ENCODE results near the gene RGS16.

The RGS16 gene

GRCh38 chr1:182603646-182604174 lies 479 bp downstream of the RGS16 start:
- Histone ChIP-seq H3K27me3 (ENCODE audit: insufficient read depth, low read length) (peaks cover 38% of the 10 kb centered on the region), H3K27ac (ENCODE audit: low read depth, low read length) (no peak overlapping the region), H3K9ac (ENCODE audit: low read depth, low read length) (peak overlapping the region; percentile 66), H3K4me3 (ENCODE audit: low read length) (peak overlapping the region; percentile 64), H3K4me1 (ENCODE audit: insufficient read depth, low read length) (peaks cover 26% of the 10 kb centered on the region), H3K9me3 (ENCODE audit: insufficient read depth, low read depth, low read length) (no peaks in the 10 kb centered on the region), H3K36me3 (ENCODE audit: insufficient read depth, low read length) (peaks cover 24% of the 10 kb centered on the region)
- WGBS, result 24% methylated on average over 12 of the region's 12 CpGs

GRCh38 chr1:182602935-182603645 lies 1.1 kb downstream of the RGS16 start:
- Histone ChIP-seq H3K4me3 (ENCODE audit: low read length) (peak overlapping the region; percentile 64), H3K9me3 (ENCODE audit: insufficient read depth, low read depth, low read length) (no peaks in the 10 kb centered on the region), H3K27ac (ENCODE audit: low read depth, low read length) (no peak overlapping the region), H3K4me1 (ENCODE audit: insufficient read depth, low read length) (peaks cover 26% of the 10 kb centered on the region), H3K36me3 (ENCODE audit: insufficient read depth, low read length) (peaks cover 27% of the 10 kb centered on the region), H3K27me3 (ENCODE audit: insufficient read depth, low read length) (peaks cover 36% of the 10 kb centered on the region), H3K9ac (ENCODE audit: low read depth, low read length) (no peak overlapping the region)
- WGBS, result 84% methylated on average over 10 of the region's 10 CpGs

DNA sequence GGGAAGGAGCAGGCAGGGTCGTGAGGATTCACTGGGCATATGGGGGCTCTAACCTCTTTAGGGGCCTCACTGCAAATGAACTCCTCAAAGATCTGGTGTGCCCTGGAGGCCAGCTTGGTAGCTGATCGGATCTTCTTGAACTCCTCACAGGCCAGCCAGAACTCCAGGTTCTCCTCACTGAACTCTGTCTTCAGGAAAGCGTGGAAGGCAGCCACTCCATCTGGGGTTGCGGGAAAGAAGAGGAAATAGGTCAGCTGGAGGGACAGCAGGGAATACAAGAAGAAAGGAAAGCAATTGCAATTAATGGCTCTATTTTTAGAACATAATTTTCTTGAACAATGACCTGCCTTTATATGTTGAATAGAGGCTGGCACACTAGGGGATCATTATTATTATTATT lies 2.3 kb downstream of the RGS16 start:
- WGBS, result 64% methylated on average over 4 of the region's 4 CpGs
- H3K9ac ChIP-seq (ENCODE audit: low read depth, low read length), result no peak overlapping the region

DNA sequence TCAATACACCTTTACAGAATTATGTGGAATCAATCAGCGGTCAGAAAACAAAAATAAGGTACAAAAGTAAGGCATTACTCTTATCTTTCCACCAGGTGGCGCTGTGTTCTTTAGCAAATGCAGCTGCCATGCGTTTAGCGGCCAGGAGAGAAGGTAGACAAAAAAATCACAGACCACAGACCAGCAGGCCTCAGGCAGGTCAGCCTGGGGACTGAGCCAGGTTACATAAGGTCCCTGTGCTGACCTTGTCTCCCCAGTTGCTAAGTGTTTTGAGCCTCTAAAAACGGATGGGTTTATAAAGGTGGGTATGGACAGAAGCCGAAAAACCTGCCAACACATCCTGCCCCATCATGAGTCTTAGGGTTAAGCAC lies 2.8 kb downstream of the RGS16 start:
- Histone ChIP-seq H3K36me3 (ENCODE audit: insufficient read depth, low read length) (peaks cover 27% of the 10 kb centered on the region), H3K4me3 (ENCODE audit: low read length) (no peak overlapping the region), H3K27ac (ENCODE audit: low read depth, low read length) (no peak overlapping the region), H3K9ac (ENCODE audit: low read depth, low read length) (no peak overlapping the region), H3K4me1 (ENCODE audit: insufficient read depth, low read length) (peaks cover 26% of the 10 kb centered on the region), H3K9me3 (ENCODE audit: insufficient read depth, low read depth, low read length) (no peaks in the 10 kb centered on the region), H3K27me3 (ENCODE audit: insufficient read depth, low read length) (peaks cover 34% of the 10 kb centered on the region)
- WGBS, result 28% methylated on average over 6 of the region's 6 CpGs

More for the DNA sequence above, 2.3 kb downstream of the RGS16 start:
- H3K4me3 ChIP-seq (ENCODE audit: low read length), result no peak overlapping the region
- peaks cover 27% of the 10 kb centered on the region for H3K36me3 ChIP-seq (ENCODE audit: insufficient read depth, low read length)
- H3K27me3 ChIP-seq (ENCODE audit: insufficient read depth, low read length), result peaks cover 34% of the 10 kb centered on the region
- peaks cover 26% of the 10 kb centered on the region for H3K4me1 ChIP-seq (ENCODE audit: insufficient read depth, low read length)
- no peak overlapping the region for H3K27ac ChIP-seq (ENCODE audit: low read depth, low read length)
- no peaks in the 10 kb centered on the region for H3K9me3 ChIP-seq (ENCODE audit: insufficient read depth, low read depth, low read length)

DNA sequence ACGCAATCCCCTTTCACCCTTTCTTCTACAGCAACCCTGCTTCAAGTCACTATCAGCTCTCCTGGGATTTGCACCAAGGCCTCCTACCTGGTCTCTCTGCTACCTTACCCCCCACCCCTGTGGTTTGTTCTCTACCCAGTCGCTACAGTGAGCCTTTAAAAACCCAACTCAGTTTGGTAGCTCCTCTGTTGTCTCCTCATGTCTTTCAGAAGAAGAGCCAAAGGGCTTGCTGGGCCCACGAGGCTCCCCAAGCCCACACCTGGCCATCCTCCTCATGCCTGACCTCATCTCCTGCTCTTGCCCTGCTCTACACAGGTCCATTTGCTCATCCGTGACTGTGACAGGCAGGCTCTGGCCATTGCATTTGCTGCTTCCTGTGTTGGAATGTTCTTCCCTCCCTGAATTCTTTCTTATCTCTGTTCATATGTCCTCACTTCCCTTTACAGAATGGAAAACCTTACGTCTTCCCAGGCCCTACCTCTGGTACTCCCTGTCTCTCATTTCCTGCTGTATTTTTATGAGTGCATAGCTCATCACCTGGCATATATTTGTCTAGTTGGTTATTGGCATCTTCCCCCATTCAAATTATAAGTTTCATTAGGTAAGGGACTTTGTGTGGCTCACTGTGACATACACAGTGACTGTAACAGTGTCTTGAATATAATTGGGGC lies 3.3 kb downstream of the RGS16 start:
- Histone ChIP-seq H3K27me3 (ENCODE audit: insufficient read depth, low read length) (peaks cover 32% of the 10 kb centered on the region), H3K4me3 (ENCODE audit: low read length) (no peak overlapping the region), H3K9ac (ENCODE audit: low read depth, low read length) (no peak overlapping the region), H3K9me3 (ENCODE audit: insufficient read depth, low read depth, low read length) (no peaks in the 10 kb centered on the region), H3K4me1 (ENCODE audit: insufficient read depth, low read length) (peaks cover 26% of the 10 kb centered on the region), H3K27ac (ENCODE audit: low read depth, low read length) (no peak overlapping the region), H3K36me3 (ENCODE audit: insufficient read depth, low read length) (peaks cover 27% of the 10 kb centered on the region)
- WGBS, result 82% methylated on average over 5 of the region's 5 CpGs

DNA sequence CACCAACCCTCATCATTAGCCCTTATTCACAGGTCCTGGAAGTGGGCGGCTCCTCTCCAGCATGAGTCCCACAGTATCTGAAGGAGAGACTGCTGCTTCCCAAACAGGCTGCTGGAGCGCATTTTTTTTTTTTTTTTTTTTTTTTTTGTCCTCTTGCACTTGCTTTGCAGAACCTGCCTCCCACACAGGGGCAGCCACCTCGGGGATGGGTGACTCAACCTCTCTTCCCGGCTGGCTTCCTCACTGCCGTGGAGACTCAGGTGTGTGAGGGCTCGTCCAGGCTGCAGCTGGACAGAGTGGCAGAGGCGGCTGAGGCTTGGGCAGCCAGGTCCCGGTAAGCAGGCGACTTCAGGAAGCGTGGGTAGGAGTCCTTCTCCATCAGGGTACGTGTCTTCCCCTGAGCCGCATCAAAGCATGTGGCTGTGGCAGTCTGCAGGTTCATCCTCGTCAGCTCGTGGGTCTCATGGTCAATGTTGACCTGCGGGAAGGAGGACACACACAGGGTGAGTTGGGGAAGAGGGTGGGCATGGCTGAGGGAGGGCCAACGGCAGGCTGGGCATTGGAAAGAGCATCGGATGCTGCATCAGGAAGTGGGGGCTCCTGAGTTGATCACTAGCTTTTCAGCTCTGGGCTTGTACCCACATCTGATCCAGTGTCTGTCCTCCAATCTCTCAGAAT lies 4.0 kb downstream of the RGS16 start:
- Histone ChIP-seq H3K9ac (ENCODE audit: low read depth, low read length) (no peak overlapping the region), H3K4me3 (ENCODE audit: low read length) (no peak overlapping the region), H3K36me3 (ENCODE audit: insufficient read depth, low read length) (peaks cover 27% of the 10 kb centered on the region), H3K27me3 (ENCODE audit: insufficient read depth, low read length) (peaks cover 25% of the 10 kb centered on the region), H3K9me3 (ENCODE audit: insufficient read depth, low read depth, low read length) (no peaks in the 10 kb centered on the region), H3K27ac (ENCODE audit: low read depth, low read length) (no peak overlapping the region), H3K4me1 (ENCODE audit: insufficient read depth, low read length) (peaks cover 26% of the 10 kb centered on the region)
- WGBS, result 94% methylated on average over 17 of the region's 17 CpGs

DNA sequence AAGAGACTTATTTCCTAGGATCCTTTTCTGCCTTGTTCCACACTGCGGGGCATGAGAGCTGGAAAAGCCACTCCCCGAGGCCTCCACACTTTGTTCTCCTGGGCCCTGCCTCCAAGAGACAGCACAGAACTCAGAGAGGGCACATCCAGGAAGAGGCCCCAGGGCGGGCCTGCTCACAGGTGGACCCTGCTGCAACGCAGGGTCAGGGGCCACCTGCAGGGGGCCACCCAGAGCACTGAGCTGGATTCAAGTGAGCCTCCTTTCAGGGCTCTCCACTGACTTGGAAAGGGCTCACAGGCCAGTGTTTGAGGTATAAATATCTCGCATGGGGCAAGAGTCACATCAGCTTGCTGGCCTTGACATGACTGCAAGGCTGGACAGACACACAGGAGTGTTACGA lies 4.8 kb downstream of the RGS16 start:
- Histone ChIP-seq H3K27me3 (ENCODE audit: insufficient read depth, low read length) (peaks cover 16% of the 10 kb centered on the region), H3K9me3 (ENCODE audit: insufficient read depth, low read depth, low read length) (no peaks in the 10 kb centered on the region), H3K4me1 (ENCODE audit: insufficient read depth, low read length) (peaks cover 22% of the 10 kb centered on the region), H3K27ac (ENCODE audit: low read depth, low read length) (no peak overlapping the region), H3K4me3 (ENCODE audit: low read length) (no peak overlapping the region), H3K9ac (ENCODE audit: low read depth, low read length) (no peak overlapping the region), H3K36me3 (ENCODE audit: insufficient read depth, low read length) (peaks cover 27% of the 10 kb centered on the region)
- 86% methylated on average over 6 of the region's 6 CpGs for WGBS

DNA sequence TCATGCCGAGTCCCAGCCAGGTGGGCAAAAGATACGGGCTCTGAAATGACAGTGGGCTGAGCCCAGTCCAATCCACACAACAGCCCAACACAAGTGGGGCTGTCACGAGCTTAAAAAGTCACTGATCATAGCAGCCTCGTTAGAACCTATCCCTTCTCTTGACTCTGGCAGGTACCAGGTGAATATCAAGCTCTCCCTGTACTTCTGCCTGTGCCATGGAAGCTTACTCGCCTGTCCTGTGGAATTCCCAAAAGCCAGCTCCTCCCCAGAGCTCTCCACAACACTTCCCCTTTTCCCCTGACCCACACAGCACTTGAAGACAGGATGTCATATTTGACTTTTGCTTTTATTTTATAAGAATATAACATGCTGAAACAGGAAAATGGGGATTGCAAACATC lies 5.9 kb downstream of the RGS16 start:
- Histone ChIP-seq H3K27ac (ENCODE audit: low read depth, low read length) (no peak overlapping the region), H3K4me1 (ENCODE audit: insufficient read depth, low read length) (peaks cover 15% of the 10 kb centered on the region), H3K9me3 (ENCODE audit: insufficient read depth, low read depth, low read length) (no peaks in the 10 kb centered on the region), H3K27me3 (ENCODE audit: insufficient read depth, low read length) (peaks cover 8% of the 10 kb centered on the region), H3K36me3 (ENCODE audit: insufficient read depth, low read length) (peaks cover 27% of the 10 kb centered on the region), H3K9ac (ENCODE audit: low read depth, low read length) (no peak overlapping the region), H3K4me3 (ENCODE audit: low read length) (no peak overlapping the region)
- WGBS, result 92% methylated on average over 5 of the region's 5 CpGs

DNA sequence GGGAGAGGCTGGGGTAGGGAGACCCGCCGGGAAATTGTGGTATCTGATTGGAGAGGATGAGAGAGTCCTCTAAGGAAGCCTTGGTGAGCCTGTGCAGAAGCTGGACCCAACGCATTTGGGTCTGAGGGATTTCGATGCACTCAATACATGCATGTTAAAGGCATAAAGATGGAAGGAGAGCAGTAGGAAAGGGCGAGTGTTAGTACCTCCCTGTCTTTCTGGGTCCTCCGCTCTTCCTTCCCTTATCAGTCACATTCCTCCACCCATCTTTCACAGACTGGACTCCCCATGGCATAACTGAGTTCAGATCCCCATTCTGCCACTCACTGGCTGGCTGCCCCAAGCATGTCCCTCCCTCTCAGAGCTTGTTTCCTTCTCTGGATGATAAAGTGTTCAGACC lies 7.3 kb downstream of the RGS16 start:
- Histone ChIP-seq H3K4me3 (ENCODE audit: low read length) (no peak overlapping the region), H3K27ac (ENCODE audit: low read depth, low read length) (no peak overlapping the region), H3K36me3 (ENCODE audit: insufficient read depth, low read length) (peaks cover 27% of the 10 kb centered on the region), H3K4me1 (ENCODE audit: insufficient read depth, low read length) (peaks cover 5% of the 10 kb centered on the region), H3K9ac (ENCODE audit: low read depth, low read length) (no peak overlapping the region), H3K9me3 (ENCODE audit: insufficient read depth, low read depth, low read length) (no peaks in the 10 kb centered on the region), H3K27me3 (ENCODE audit: insufficient read depth, low read length) (no peaks in the 10 kb centered on the region)
- 94% methylated on average over 6 of the region's 6 CpGs for WGBS

GRCh38 chr1:182595641-182596240 lies 8.4 kb downstream of the RGS16 start:
- Histone ChIP-seq H3K27ac (ENCODE audit: low read depth, low read length) (no peak overlapping the region), H3K9me3 (ENCODE audit: insufficient read depth, low read depth, low read length) (no peaks in the 10 kb centered on the region), H3K27me3 (ENCODE audit: insufficient read depth, low read length) (no peaks in the 10 kb centered on the region), H3K9ac (ENCODE audit: low read depth, low read length) (no peak overlapping the region), H3K36me3 (ENCODE audit: insufficient read depth, low read length) (peaks cover 16% of the 10 kb centered on the region), H3K4me1 (ENCODE audit: insufficient read depth, low read length) (no peaks in the 10 kb centered on the region), H3K4me3 (ENCODE audit: low read length) (no peak overlapping the region)
- 38% methylated on average over 4 of the region's 4 CpGs for WGBS

GRCh38 chr1:182589931-182590330 lies 14.3 kb downstream of the RGS16 start:
- no peaks in the 10 kb centered on the region for H3K27me3 ChIP-seq (ENCODE audit: insufficient read depth, low read length)
- H3K27ac ChIP-seq (ENCODE audit: low read depth, low read length), result no peak overlapping the region
- peaks cover 11% of the 10 kb centered on the region; the same call in 1 of the 2 replicates for H3K4me1 ChIP-seq (ENCODE audit: insufficient read depth, low read length)
- no peak overlapping the region for H3K4me3 ChIP-seq (ENCODE audit: low read length)
- H3K9ac ChIP-seq (ENCODE audit: low read depth, low read length), result no peak overlapping the region
- H3K9me3 ChIP-seq (ENCODE audit: insufficient read depth, low read depth, low read length), result no peaks in the 10 kb centered on the region
- 95% methylated on average over 5 of the region's 5 CpGs for WGBS
- no peaks in the 10 kb centered on the region for H3K36me3 ChIP-seq (ENCODE audit: insufficient read depth, low read length)

All from HUES64 (cell line).